Activated naive CD4-positive, alpha-beta T cell treated with anti-CD3 and anti-CD28 coated beads, Interleukin-2, amount 10 ng/mL, durations not matched to agents 7 days and 5 days (primary cell): Measurements from ENCODE around the gene ANKLE1.

ENCODE experiments used
- CTCF ChIA-PET: fragments of 350-600 bp; sonication (Branson Sonifier 250); formaldehyde crosslinking; loops from one replicate; lab custom pipeline; 2021; ENCODE audit warnings: antibody characterized with exemption; lab: Charles Lee
- DNase-seq: peaks from one replicate; pipeline ENCODE4 v3.0.0-alpha.2; 2020
- H3K27ac Mint-ChIP-seq: one replicate; pipeline ENCODE4 v1.8.0; 2021; ENCODE audit warnings: mild to moderate bottlenecking, moderate library complexity, mixed read lengths
- H3K27me3 Mint-ChIP-seq: one replicate; pipeline ENCODE4 v1.8.0; 2021; ENCODE audit warnings: mild to moderate bottlenecking, mixed read lengths
- H3K36me3 Mint-ChIP-seq: one replicate; pipeline ENCODE4 v1.8.0; 2021; ENCODE audit warnings: mixed read lengths
- H3K4me1 Mint-ChIP-seq: one replicate; pipeline ENCODE4 v1.8.0; 2021; ENCODE audit warnings: mixed read lengths
- H3K4me3 Mint-ChIP-seq: one replicate; pipeline ENCODE4 v1.8.0; 2021; ENCODE audit warnings: mild to moderate bottlenecking, moderate library complexity, mixed read lengths
- H3K9me3 Mint-ChIP-seq: one replicate; pipeline ENCODE4 v1.8.0; 2021; ENCODE audit warnings: mixed read lengths

Gene ANKLE1

GRCh38 chr19:17300992-17301619, 19.4 kb downstream of the ANKLE1 start:
- CTCF ChIA-PET = interaction anchor here (1.2 kb wide), 1 partner anchor 85 kb away, joined by 4 read pairs; no protein-coding TSS in a partner anchor
- Mint-ChIP-seq H3K4me3 (no peak overlapping the region), H3K27me3 (no peaks in the 10 kb centered on the region), H3K36me3 (peaks cover 7% of the 10 kb centered on the region), H3K9me3 (peaks cover 4% of the 10 kb centered on the region), H3K4me1 (peaks cover 33% of the 10 kb centered on the region), H3K27ac (no peak overlapping the region)
- DNase-seq = no peak

GRCh38 chr19:17302391-17303166, 20.9 kb downstream of the ANKLE1 start:
- peaks cover 7% of the 10 kb centered on the region for H3K36me3 Mint-ChIP-seq
- H3K9me3 Mint-ChIP-seq = peaks cover 4% of the 10 kb centered on the region
- H3K27ac Mint-ChIP-seq = peak overlapping the region; percentile 73
- H3K4me1 Mint-ChIP-seq = peaks cover 46% of the 10 kb centered on the region
- CTCF ChIA-PET = interaction anchor here (1.0 to 1.3 kb wide), 2 partner anchors 10 to 86 kb away, joined by 3 to 7 read pairs; no protein-coding TSS in a partner anchor
- H3K27me3 Mint-ChIP-seq = no peaks in the 10 kb centered on the region
- no peak for DNase-seq
- H3K4me3 Mint-ChIP-seq = peak overlapping the region; percentile 69

- CTCF ChIA-PET = interaction anchor here (1.0 kb wide), 2 partner anchors 11 to 85 kb away, joined by 3 read pairs; no protein-coding TSS in a partner anchor
- peak; percentile 96 for DNase-seq
- Mint-ChIP-seq H3K4me3 (peak within 1 kb of the TSS; percentile 69), H3K36me3 (peaks cover 6% of the 10 kb centered on the region), H3K4me1 (peaks cover 52% of the 10 kb centered on the region), H3K27ac (peak within 1 kb of the TSS; percentile 73), H3K27me3 (no peaks in the 10 kb centered on the region), H3K9me3 (peaks cover under 1% of the 10 kb centered on the region)
Measured at GRCh38 chr19:17303167-17303939, 21.7 kb downstream of the ANKLE1 start, which contains the start of gene ABHD8. TSS of gene ABHD8 (minus strand) at chr19:17303425. CDS start at chr19:17301616, 1,809 bp downstream.

GRCh38 chr19:17303940-17304267, 22.2 kb downstream of the ANKLE1 start:
- Mint-ChIP-seq H3K27me3 (no peaks in the 10 kb centered on the region), H3K9me3 (no peaks in the 10 kb centered on the region), H3K4me1 (peaks cover 52% of the 10 kb centered on the region), H3K36me3 (peaks cover 5% of the 10 kb centered on the region), H3K4me3 (peak overlapping the region; percentile 69), H3K27ac (peak overlapping the region; percentile 22)
- CTCF ChIA-PET = interaction anchor here (1.0 kb wide), 2 partner anchors 11 to 85 kb away, joined by 3 read pairs; no protein-coding TSS in a partner anchor
- DNase-seq = no peak

GRCh38 chr19:17304386-17305215, 22.9 kb downstream of the ANKLE1 start:
- CTCF ChIA-PET = interaction anchor here (0.6 to 1.3 kb wide), 7 partner anchors 11 to 84 kb away, joined by 3 to 13 read pairs (median 3); no protein-coding TSS in a partner anchor
- DNase-seq = no peak
- no peaks in the 10 kb centered on the region for H3K9me3 Mint-ChIP-seq
- H3K36me3 Mint-ChIP-seq = peaks cover 7% of the 10 kb centered on the region
- H3K4me1 Mint-ChIP-seq = peaks cover 59% of the 10 kb centered on the region
- H3K4me3 Mint-ChIP-seq = peak overlapping the region; percentile 89
- no peaks in the 10 kb centered on the region for H3K27me3 Mint-ChIP-seq
- peak overlapping the region; percentile 85 for H3K27ac Mint-ChIP-seq

- no peaks in the 10 kb centered on the region for H3K9me3 Mint-ChIP-seq
- H3K4me1 Mint-ChIP-seq = peaks cover 62% of the 10 kb centered on the region
- DNase-seq = no peak
- H3K27ac Mint-ChIP-seq = peak overlapping the region; percentile 85
- H3K36me3 Mint-ChIP-seq = peaks cover 7% of the 10 kb centered on the region
- no peaks in the 10 kb centered on the region for H3K27me3 Mint-ChIP-seq
- CTCF ChIA-PET = interaction anchor here (0.6 to 1.3 kb wide), 5 partner anchors 12 to 69 kb away, joined by 3 to 13 read pairs (median 4); no protein-coding TSS in a partner anchor
- H3K4me3 Mint-ChIP-seq = peak overlapping the region; percentile 89
Measured at GRCh38 chr19:17305216-17305516, 23.5 kb downstream of the ANKLE1 start.

- Mint-ChIP-seq H3K27ac (peak within 1 kb of the TSS; percentile 85), H3K4me3 (peak within 1 kb of the TSS; percentile 89), H3K27me3 (no peaks in the 10 kb centered on the region), H3K9me3 (no peaks in the 10 kb centered on the region), H3K36me3 (peaks cover 7% of the 10 kb centered on the region), H3K4me1 (peaks cover 67% of the 10 kb centered on the region)
- CTCF ChIA-PET = interaction anchor here (0.6 to 1.3 kb wide), 5 partner anchors 12 to 70 kb away, joined by 3 to 13 read pairs (median 4); no protein-coding TSS in a partner anchor
- DNase-seq = peak; percentile 97
Measured at GRCh38 chr19:17305517-17306284, 24.0 kb downstream of the ANKLE1 start, which contains the start of gene MRPL34. TSS of gene MRPL34 (plus strand) at chr19:17305872. CDS start at chr19:17305893, 21 bp downstream.

GRCh38 chr19:17306285-17306714, 24.6 kb downstream of the ANKLE1 start:
- Mint-ChIP-seq H3K4me1 (peaks cover 72% of the 10 kb centered on the region), H3K27me3 (no peaks in the 10 kb centered on the region), H3K27ac (peak overlapping the region; percentile 85), H3K36me3 (peaks cover 7% of the 10 kb centered on the region), H3K9me3 (no peaks in the 10 kb centered on the region), H3K4me3 (peak overlapping the region; percentile 89)
- DNase-seq = no peak
- CTCF ChIA-PET = interaction anchor here (0.6 to 3.4 kb wide), 4 partner anchors 13 to 80 kb away, joined by 3 to 12 read pairs (median 4); no protein-coding TSS in a partner anchor

GRCh38 chr19:17307876-17308377, 26.2 kb downstream of the ANKLE1 start:
- Mint-ChIP-seq H3K9me3 (no peaks in the 10 kb centered on the region), H3K4me3 (peak overlapping the region; percentile 89), H3K27me3 (no peaks in the 10 kb centered on the region), H3K36me3 (peaks cover 13% of the 10 kb centered on the region), H3K27ac (peak overlapping the region; percentile 50), H3K4me1 (peaks cover 68% of the 10 kb centered on the region)
- DNase-seq = no peak
- CTCF ChIA-PET = interaction anchor here (3.4 kb wide), 1 partner anchor 78 kb away, joined by 12 read pairs; no protein-coding TSS in a partner anchor

- Mint-ChIP-seq H3K9me3 (no peaks in the 10 kb centered on the region), H3K36me3 (peaks cover 19% of the 10 kb centered on the region), H3K4me3 (peak within 1 kb of the TSS; percentile 99), H3K27me3 (no peaks in the 10 kb centered on the region), H3K4me1 (peaks cover 60% of the 10 kb centered on the region), H3K27ac (peak within 1 kb of the TSS; percentile 96)
- CTCF ChIA-PET = interaction anchor here (0.6 to 3.4 kb wide), 6 partner anchors 16 to 77 kb away, joined by 3 to 12 read pairs (median 5); no protein-coding TSS in a partner anchor
- peak; percentile 100 for DNase-seq
Measured at GRCh38 chr19:17309198-17309964, 27.7 kb downstream of the ANKLE1 start, which contains the start of gene DDA1. TSS of gene DDA1 (plus strand) at chr19:17309563. CDS start at chr19:17309655, 92 bp downstream.

- H3K36me3 Mint-ChIP-seq = peaks cover 19% of the 10 kb centered on the region
- H3K27ac Mint-ChIP-seq = peak overlapping the region; percentile 96
- no peaks in the 10 kb centered on the region for H3K9me3 Mint-ChIP-seq
- CTCF ChIA-PET = interaction anchor here (1.0 kb wide), 1 partner anchor 27 kb away, joined by 5 read pairs; no protein-coding TSS in a partner anchor
- peaks cover 54% of the 10 kb centered on the region for H3K4me1 Mint-ChIP-seq
- DNase-seq = no peak
- H3K27me3 Mint-ChIP-seq = no peaks in the 10 kb centered on the region
- H3K4me3 Mint-ChIP-seq = peak overlapping the region; percentile 99
Measured at GRCh38 chr19:17309965-17310461, 28.3 kb downstream of the ANKLE1 start.
